HG02852 (cell line): ENCODE results near the gene RPS6KA5.
"Not testable (repeated sequence)": the region's sequence is repeated elsewhere in the genome, so short reads cannot be mapped to it uniquely, and the experiment has no call there.

Experiments
- ATAC-seq: cut with Tn5 transposase; IDR thresholded peaks from one replicate; pipeline ENCODE4 v1.9.1; 2021; ENCODE audit warnings: mild to moderate bottlenecking, moderate library complexity; ENCODE audit not compliant: unreplicated experiment

RPS6KA5 gene

DNA sequence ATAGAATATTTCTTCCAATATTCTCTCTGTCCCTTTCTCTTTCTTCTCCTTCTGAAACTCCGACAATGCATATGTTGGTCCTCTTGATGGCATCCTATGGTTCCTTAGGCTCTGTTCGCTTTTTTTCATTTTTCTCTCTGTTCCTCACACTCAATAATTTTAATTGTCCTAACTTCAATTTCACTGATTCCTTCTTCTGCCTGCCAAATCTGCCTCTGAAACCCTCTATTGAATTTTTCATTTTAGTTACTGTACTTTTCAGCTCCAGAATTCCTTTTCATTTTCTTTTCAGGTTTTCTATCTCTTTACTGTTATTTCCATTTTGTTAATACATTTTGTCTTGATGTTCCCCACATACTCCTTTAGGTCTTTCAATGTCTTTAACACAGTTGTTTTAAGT lies 177.2 kb downstream of the RPS6KA5 start:
- no peak for ATAC-seq

DNA sequence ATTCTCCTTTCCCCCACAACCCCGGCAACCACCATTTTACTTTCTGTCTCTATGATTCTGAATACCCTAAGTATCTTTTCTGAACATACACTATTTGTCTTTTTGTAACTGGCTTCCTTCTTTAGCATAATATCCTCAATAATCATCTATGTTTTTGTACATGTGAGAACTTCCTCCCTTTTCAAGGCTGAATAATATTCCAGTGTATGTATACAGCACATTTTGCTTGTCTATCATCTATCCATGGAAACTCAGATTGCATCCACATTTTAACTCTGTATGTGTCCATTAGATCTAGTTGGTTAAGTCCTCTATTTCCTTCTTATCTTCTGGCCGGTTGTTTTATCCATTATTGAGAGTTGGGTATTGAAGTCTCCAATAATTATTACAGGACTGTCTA lies 180.2 kb downstream of the RPS6KA5 start:
- ATAC-seq, result no peak

GRCh38 chr14:90874599-90874998 lies 185.8 kb downstream of the RPS6KA5 start:
- ATAC-seq, result no peak

GRCh38 chr14:90871605-90872233 lies 188.7 kb downstream of the RPS6KA5 start:
- no peak for ATAC-seq

- no peak for ATAC-seq
Observed at GRCh38 chr14:90870950-90871604, 189.4 kb downstream of the RPS6KA5 start.

DNA sequence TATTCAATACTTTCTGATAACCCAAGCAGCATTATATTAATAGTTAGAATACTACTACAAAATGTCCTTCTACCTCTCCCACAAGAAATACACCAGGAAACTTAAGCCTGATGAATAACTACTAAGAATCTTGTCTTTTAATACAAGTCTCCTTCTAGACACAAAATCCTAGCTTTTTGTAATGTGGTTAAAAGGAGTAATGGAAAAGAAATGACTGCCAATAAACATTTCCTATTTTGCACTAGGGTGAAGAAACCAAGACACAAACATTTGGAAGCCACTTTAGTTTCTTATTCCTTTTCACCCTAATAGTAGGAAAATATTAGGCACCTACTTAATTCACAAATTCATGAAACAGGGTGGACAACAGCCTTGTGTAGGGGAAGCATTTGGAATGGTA lies 192.9 kb downstream of the RPS6KA5 start:
- no peak for ATAC-seq

- no peak for ATAC-seq
Observed at GRCh38 chr14:90866833-90867232, 193.6 kb downstream of the RPS6KA5 start.

- ATAC-seq, result no peak
Observed at GRCh38 chr14:90864741-90865140, 195.7 kb downstream of the RPS6KA5 start.

- ATAC-seq, result no peak
Observed at GRCh38 chr14:90858511-90858910, 201.9 kb downstream of the RPS6KA5 start.

DNA sequence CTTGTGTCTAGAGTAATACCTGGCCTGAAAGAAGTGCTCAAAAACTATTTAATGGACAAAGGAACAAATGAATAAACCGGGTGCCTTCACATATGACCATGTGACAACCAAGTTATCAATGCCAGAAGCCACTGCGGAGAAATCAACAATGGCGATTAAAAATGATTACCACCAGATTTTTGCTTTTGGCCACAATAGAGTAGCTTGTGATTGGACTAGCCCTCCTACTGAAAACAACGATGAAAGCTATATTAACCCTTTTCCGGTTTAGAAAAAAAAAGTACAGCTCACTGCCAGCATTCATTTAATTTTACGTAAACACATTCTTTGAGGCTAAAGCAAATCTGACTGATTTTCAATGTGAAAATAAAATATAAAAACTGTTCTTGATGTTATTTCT lies 202.6 kb downstream of the RPS6KA5 start:
- no peak for ATAC-seq

DNA sequence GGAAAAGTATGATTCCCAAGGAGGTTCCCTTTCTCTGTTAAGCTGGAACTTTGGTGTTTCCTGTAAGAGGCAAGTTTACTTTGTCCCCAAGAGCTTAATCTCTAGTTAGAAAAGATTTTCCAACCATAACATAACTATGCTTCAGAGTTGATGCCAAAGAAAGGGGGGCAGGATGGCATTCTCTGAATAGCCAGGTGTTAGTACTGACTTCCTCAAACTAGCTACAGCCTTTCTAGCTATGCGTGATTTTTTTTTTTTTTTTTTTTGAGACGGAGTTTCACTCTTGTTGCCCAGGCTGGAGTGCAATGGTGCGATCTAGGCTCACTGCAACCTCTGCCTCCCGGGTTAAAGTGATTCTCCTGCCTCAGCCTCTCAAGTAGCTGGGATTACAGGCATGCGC lies 204.3 kb downstream of the RPS6KA5 start:
- ATAC-seq, result not testable (repeated sequence)

DNA sequence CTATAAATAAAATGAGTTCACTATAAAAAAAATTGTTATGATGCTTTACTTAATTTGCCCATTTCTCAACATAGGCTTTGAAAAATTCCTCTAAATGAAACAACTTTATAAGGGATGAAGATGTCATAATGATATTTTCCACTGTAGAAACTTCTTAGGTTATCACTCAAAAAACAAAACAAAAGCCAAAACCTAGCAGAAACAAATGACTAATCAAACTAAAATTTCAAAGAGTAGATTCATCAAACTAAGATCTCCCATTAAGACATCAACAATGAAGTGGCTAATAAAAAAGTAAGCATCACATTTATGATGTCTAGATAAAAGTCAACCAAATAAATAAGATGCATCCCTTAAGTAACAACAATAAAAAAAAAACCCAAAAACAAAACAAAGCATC lies 207.3 kb downstream of the RPS6KA5 start:
- no peak for ATAC-seq

DNA sequence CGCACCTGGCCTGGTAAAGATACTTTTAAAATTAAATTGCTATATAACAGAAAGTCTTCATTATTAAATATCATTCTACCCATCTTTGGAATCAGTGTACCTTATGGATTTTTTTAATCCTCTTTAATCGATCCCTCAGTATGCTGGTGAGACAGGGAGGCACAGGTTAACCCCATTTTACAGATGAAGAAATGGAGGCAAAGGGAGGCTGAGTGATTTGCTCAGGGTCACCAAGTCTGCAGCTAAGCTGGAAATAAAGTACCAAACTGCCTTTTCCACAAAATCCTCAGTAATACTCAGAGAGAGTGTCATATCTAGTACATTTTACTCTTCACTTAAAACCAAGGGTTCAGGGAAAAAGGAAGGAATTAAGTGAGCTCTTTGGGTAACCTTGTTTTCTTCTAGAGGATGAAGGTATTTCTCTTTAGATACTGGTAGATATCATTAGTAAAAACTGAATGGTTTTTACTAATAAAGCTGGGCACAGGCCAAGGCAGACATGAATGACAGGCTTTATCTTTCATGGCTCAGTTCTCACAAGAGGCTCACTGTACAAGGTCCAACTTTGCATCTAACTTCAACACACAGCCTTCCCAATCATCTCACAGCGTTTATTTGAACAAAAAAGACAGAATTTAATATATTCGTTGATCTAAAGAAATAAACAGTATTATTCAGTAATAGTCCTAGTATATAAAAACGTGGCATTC lies 209.0 kb downstream of the RPS6KA5 start:
- no peak for ATAC-seq

DNA sequence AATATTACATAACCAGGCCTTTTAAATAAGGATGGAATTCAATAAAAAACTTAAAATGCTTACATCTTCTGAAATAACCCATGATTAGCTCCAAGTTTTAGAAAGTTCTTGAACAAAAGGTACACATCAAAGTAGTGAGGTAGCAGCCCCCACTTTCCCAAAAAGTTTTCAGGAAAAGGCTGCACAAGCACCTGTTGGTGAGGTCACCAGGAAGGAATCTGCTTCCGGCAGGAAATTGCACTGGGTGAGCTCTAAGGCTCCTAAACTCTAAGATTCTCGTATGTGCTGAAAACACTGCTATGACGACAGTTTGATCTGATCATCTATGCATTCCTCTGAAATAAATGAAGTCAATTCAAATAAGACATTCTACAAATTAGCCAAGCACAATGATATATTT lies 210.0 kb downstream of the RPS6KA5 start:
- no peak for ATAC-seq

GRCh38 chr14:90849787-90850444 lies 210.5 kb downstream of the RPS6KA5 start:
- ATAC-seq, result no peak

- ATAC-seq, result no peak
Observed at GRCh38 chr14:90848944-90849731, 211.3 kb downstream of the RPS6KA5 start.

- ATAC-seq, result no peak
Observed at GRCh38 chr14:90846511-90846910, 213.9 kb downstream of the RPS6KA5 start.

- ATAC-seq, result no peak
Observed at GRCh38 chr14:90844321-90844720, 216.1 kb downstream of the RPS6KA5 start.

DNA sequence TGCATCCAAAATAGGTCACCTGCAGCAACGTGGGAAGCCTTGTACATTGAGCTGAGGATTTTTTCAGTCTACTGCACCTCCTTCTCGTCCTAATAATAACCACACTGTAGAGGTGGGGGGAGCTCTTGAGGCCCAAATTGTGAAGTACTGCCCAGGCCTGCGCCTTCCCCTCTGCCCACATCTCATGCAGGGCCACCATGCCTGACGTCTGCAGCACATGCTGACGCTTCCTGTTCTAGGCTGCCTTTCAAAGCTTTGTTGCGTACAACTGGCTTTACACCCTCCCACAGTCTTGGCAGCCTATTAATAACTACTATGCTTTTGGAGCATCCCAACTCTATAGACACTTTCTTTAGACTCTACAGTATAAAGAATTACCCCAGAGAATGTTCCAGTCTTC lies 217.7 kb downstream of the RPS6KA5 start:
- no peak for ATAC-seq

DNA sequence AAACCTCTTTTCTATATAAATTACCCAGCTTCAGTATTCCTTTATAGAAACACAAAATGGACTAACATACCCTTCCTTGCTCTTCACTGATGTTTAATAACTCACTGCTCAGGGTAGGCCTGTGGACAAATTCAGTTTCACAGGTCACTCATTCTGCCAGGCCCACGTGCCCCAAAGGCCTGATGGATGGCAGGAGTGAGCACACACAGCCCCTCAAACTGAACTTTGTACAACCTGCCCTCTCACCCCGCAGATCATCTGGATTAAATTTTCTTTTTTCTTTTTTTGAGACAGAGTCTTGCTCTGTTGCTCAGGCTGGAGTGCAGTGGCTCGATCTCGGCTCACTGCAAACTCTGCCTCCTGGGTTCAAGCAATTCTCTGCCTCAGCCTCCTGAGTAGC lies 219.8 kb downstream of the RPS6KA5 start:
- ATAC-seq, result not testable (repeated sequence)

DNA sequence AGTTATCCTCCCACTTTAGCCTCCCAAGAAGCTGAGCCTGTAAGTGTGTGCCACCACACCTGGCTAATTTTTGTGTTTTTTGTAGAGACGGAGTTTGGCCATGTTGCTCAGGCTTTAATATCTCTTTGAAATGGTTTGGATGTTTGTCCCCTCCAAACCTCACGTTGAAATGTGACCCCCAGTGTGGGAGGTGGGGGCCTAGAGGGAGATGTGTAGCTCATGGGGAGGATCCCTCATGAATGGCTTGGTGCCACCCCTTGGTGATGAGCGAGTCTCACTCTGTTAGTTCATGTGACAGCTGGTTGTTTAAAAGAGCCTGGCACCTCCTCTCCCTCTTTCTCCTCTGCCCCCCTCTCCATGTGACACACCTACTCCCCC lies 220.6 kb downstream of the RPS6KA5 start:
- ATAC-seq, result no peak
